ENCODE measurements around the gene MPV17L2.
"Not testable (repeated sequence)": the region's sequence is repeated elsewhere in the genome, so short reads cannot be mapped to it uniquely, and the experiment has no call there.

The MPV17L2 gene

DNA sequence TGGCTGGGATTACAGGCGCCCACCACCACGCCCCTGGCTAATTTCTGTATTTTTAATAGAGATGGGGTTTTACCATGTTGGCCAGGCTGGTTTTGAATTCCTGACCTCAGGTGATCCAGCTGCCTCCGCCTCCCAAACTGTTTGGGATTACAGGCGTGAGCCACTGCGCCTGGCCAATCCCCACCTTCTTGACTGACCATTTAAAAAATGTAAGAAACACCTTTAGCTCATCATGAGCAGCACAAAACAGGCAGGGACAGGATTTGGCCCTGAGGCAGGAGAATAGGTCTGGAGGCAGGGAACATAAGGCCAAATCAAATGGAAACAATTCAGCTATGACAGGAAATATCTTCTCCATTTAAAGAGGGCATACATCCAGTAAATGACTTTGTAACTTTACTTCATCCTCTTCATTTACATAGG, 1.4 kb upstream of the MPV17L2 start:
- no peak for DNase-seq

DNA sequence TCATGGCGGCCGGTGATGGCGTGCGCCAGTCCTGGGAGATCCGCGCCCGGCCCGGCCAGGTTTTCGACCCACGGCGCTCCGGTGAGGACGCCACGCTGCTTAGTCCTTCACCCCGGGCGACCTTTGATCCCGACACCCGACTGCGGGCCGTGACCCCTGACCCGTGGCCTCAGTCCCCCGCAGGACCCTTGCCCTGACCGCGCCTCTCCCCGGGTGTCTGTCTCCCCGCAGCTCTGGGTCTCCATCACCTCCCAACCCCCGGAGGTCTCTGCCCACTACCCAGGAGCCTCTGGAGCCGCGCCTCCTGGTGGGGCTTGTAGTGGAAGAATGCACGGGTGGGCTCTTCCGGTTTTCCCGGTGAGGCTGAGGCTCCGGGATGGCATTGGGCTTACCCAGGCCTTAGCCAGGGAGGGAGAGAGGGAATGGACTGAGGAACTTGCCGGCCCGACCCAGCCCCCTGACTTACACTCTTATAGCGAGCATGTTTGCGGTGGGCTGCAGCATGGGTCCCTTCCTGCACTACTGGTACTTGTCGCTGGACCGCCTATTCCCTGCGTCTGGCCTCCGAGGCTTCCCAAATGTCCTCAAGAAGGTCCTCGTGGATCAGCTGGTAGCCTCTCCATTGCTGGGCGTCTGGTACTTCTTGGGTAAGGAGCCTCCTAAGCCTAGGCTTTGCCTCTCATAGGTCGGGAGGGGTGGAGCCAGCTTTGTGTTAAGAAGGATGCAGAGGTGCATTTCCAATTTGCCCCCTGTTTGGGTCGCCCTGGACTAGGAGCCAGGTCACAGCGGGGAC, 566 bp downstream of the MPV17L2 start:
- no peak for DNase-seq

DNA sequence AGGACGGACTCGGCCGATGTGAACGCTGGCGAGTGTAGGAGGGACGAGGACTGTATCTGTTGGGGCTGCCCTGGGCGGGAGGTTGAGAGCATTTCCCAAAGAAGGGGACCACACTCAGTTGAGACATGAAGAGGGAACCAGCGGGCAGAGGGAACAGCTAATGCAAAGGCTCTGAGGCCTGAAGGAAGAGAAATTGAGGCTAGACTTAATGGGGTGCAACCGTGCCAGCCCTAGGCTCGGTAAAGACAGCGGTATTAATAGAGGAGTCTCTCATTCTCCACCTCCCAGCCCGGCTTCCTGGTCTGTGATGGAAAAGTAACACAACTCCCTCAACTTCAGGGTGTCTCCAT, 1.1 kb downstream of the MPV17L2 start:
- no peak for DNase-seq

- no peak for DNase-seq
Observed at GRCh38 chr19:18194554-18195238, 1.7 kb downstream of the MPV17L2 start.

DNA sequence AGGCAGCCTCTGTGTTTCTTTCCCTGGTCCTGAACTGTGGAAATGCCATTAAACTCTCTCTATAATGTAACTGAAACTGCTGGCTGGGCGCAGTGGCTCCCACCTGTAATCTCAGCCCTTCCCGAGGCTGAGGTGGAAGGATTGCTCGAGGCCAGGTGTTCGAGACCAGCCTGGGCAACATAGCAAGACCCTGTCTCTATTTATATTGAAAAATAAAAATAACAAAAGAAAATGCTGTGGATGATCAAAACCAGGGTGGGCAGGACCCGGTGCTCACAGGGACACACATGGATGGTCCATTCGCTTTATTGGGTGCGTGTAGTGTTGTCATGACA, 3.5 kb downstream of the MPV17L2 start:
- no peak for DNase-seq

GRCh38 chr19:18197306-18197705, 4.3 kb downstream of the MPV17L2 start:
- DNase-seq = no peak

DNA sequence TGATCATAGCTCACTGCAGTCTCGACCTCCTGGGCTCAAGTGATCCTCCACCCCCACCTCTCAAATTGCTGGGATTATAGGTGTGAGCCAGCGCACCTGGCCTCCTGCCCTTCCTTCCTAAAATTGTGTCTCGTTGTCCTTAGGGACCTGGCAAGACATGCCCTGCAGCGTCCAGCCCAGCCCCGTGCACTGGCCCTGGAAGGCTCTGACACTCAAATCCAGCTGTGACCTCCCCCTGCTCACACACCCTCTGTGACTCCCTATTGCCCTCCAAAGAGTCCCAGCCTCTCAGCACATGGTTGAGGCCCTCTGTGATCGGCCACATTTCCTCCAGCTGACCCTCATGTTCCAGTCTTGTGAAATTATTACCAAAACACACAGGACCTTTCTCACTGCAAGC, 4.9 kb downstream of the MPV17L2 start:
- DNase-seq = no peak

- DNase-seq = no peak
Observed at GRCh38 chr19:18198374-18198773, 5.4 kb downstream of the MPV17L2 start.

DNA sequence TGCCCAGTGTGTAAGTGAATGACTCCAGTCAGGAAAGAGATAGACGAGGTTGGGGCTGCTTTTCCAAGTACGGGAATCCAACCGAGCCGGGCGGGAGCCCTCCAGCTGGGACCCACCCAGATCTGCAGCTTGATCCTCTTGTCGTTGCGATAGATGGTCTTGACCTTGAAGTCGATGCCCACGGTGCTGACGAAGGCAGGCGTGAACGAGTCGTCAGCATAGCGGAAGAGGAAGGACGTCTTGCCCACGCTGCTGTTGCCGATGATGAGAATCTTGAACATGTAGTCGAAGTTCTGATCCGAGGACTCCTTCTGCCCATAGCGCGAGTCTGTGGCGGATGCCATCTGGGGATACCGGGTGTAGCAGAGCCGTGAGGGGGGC, 9.4 kb downstream of the MPV17L2 start:
- DNase-seq = no peak

GRCh38 chr19:18202778-18203407, 9.9 kb downstream of the MPV17L2 start:
- DNase-seq = no peak

- no peak for DNase-seq
Observed at GRCh38 chr19:18203408-18203862, 10.4 kb downstream of the MPV17L2 start.

- peak; percentile 95 for DNase-seq
Observed at GRCh38 chr19:18203863-18204393, 10.9 kb downstream of the MPV17L2 start, which contains the start of gene RAB3A. TSS of gene RAB3A (minus strand) at chr19:18204042. CDS start at chr19:18202740, 1,302 bp downstream.

DNA sequence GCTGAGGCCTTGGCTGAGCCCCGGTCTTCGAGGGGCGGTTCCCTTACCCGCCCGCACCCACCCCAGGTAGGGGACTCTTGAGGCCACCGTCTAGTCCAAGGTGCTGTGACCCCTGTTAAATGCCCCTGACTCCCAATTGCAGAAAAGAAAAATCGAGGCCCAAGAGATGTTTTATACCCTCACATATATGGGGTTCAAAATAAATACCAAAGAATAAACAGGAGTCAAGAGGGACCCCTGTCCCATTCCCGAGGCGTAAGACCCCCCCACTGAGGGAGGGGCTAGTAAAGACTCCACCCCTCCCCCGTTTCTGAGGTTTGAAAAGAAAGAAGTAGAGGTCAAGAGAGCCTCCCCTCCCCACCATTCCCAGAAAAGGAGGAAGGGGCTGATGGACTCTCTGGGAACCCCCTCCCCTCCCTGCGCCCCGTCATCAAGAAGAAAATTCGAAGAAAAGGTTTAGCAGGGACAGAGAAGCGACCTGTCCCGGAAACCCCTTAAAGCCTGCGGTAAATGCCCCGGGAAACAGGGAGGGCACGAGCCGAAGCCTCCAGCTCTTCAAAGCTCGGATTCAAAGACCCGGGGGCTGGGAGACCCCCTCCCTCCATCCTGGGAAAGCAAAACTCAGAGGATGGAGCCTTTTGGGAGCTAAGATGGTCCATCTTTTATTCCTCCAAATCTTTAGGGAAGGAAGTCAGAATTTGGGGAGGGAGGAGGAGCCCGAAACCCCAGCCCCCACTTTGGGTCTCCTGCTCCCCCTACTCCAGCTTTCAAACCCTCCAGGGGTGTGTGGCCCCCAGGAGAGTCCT, 11.6 kb downstream of the MPV17L2 start:
- DNase-seq = peak; percentile 96

- DNase-seq = peak; percentile 64
Observed at GRCh38 chr19:18205200-18205892, 12.3 kb downstream of the MPV17L2 start.

- no peak for DNase-seq
Observed at GRCh38 chr19:18206018-18206417, 13.0 kb downstream of the MPV17L2 start.

- no peak for DNase-seq
Observed at GRCh38 chr19:18208098-18208951, 15.3 kb downstream of the MPV17L2 start.

DNA sequence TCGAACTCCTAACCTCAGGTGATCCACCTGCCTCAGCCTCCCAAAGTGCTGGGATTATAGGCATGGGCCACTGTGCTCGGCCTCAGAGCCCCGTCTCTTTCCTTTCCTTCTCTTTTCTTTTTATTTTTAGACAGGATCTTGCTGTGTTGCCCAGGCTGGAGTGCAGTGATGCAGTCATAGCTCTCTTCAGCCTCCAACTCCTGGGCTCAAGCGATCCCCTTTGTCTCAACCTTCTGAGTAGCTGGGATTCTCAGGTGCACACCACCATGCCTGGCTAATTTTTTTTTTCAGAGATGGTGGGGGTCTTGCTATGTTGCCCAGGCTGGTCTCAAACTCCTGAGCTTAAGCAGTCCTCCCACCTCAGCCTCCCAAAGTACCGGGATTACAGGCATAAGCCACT, 16.9 kb downstream of the MPV17L2 start:
- not testable (repeated sequence) for DNase-seq

DNA sequence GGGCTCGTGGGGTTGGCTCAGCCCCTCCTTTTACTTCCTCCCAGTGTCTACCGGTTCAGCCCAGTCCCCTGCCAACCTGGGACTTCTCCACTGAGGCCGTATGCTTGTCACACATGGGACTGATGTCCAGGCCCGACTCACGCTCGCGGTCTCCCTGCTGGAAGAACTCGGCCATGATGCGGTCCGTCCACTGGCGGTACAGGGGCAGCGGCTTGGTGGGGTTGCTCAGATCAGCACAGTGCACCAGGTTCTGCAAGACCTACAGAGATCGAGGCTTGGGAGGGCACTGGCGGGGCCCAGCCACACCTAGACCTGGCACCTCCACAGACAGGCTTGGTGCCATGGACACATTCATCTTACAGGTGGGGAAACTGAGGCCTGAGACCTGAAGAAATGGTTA, 18.7 kb downstream of the MPV17L2 start:
- no peak for DNase-seq

- no peak for DNase-seq
Observed at GRCh38 chr19:18214779-18215433, 21.9 kb downstream of the MPV17L2 start.

GRCh38 chr19:18216789-18217188, 23.8 kb downstream of the MPV17L2 start:
- DNase-seq = no peak
